OCI-LY1 (cell line): Measurements from ENCODE around the gene SLC4A1.

ENCODE experiments used
- CTCF ChIP-seq: fragments of 200-600 bp; sonication (generic), shearing (Covaris generic); IDR thresholded peaks from 2 replicates; pipeline ENCODE4 v1.5.1; 2017; ENCODE audit warnings: mild to moderate bottlenecking, antibody characterized with exemption, low read length, moderate library complexity, mixed read lengths
- EZH2 ChIP-seq: fragments of 200-600 bp; sonication (generic), shearing (Covaris generic); IDR thresholded peaks from 2 replicates; pipeline ENCODE4 v1.8.0; 2017; ENCODE audit warnings: borderline replicate concordance, mixed run types, mild to moderate bottlenecking, antibody characterized with exemption, low read length, moderate library complexity, mixed read lengths

DNA sequence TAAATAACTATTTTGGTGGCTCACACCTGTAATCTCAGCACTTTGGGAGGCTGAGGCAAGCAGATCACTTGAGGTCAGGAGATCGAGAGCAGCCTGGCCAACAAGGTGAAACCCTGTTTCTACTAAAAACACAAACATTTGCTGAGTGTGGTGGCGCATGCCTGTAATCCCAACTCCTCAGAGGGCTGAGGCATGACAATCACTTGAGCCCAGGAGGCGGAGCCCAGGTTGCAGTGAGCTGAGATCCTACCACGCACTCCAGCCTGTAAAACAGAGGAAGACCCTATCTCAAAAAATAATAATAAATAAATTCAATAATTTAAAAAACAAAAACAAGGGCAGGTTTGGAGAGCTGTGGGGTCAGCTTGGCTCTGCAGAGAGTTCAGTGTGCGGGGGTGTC, 5.7 kb upstream of the SLC4A1 start:
- TF ChIP-seq EZH2 = no peak
- TF ChIP-seq CTCF = no peak
